ENCODE results near the gene LARP4B.

LARP4B gene

DNA sequence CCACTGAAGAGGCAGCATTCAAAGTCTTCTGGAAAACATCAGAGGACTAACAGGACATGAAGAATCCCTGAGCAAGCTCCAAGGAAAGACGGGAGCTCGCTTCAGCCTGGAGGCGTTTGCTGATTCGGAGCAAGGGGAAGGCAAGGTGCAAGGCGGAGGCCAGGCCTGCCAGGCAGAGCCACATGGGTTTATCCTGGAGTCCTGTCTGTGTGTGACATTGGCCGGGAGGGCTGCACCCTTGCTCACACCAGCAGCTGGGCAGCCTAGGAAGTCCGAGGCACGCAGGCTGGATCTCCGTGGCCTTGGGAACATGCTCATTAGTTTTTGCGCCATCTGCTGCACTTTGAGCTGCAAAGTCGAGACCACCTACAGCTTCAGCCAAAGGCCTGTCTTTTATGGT, 22.3 kb upstream of the LARP4B start:
- POLR2A ChIA-PET, result no interaction called here
- CTCF ChIA-PET, result interaction anchor here (1.0 kb wide), 1 partner anchor 14 kb away, joined by 3 read pairs; no protein-coding TSS in a partner anchor

GRCh38 chr10:949446-949845, 17.9 kb upstream of the LARP4B start:
- ChIA-PET CTCF (no interaction called here), POLR2A (no interaction called here)
- no peak for DNase-seq (ENCODE audit: extremely low spot score)
- TF ChIP-seq CTCF (IDR thresholded peaks at IDR 0.05; ENCODE audit: control extremely low read depth, extremely low read depth, low read depth, missing control alignments), result no peak

More for the DNA sequence above, 22.3 kb upstream of the LARP4B start:
- DNase-seq (ENCODE audit: extremely low spot score), result no peak
- TF ChIP-seq CTCF (IDR thresholded peaks at IDR 0.05; ENCODE audit: control extremely low read depth, extremely low read depth, low read depth, missing control alignments), result no peak

DNA sequence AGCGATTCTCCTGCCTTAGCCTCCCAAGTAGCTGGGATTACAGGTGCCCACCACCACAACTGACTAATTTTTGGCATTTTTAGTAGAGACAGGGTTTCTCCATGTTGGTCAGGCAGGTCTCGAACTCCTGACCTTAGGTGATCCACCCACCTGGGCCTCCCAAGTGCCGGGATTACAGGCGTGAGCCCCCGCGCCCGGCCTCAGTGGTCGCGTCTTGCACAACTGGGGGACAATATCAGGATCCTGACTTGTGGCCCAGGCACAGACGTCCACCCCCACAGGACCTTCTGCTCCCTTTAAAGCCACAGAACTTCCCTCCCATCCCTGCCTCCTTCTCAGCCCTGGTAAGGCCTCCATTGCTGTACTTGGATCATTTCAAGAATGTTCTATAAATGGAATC, 16.8 kb upstream of the LARP4B start:
- no peak for DNase-seq (ENCODE audit: extremely low spot score)
- ChIA-PET CTCF (no interaction called here), POLR2A (no interaction called here)
- TF ChIP-seq CTCF (IDR thresholded peaks at IDR 0.05; ENCODE audit: control extremely low read depth, extremely low read depth, low read depth, missing control alignments), result no peak

GRCh38 chr10:947881-948280, 16.4 kb upstream of the LARP4B start:
- ChIA-PET CTCF (no interaction called here), POLR2A (no interaction called here)
- TF ChIP-seq CTCF (IDR thresholded peaks at IDR 0.05; ENCODE audit: control extremely low read depth, extremely low read depth, low read depth, missing control alignments), result no peak
- DNase-seq (ENCODE audit: extremely low spot score), result no peak

DNA sequence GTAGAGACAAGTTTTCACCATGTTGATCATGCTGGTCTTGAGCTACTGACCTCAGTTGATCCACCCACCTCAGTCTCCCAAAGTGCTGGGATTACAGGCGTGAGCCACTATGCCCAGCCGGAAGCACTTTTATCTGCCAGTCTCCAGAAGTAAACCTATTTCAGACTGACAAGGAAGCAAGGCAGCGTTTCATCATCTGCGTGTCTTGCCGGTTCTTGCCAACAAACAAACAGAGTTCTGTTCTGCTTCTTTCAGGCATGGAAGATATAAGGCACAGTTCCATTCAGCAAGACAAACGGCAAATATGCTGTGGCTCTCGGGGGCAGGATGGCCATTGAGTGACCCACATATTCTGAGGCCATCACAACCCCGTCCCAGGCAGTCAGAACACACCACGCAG, 15.5 kb upstream of the LARP4B start:
- no peak for DNase-seq (ENCODE audit: extremely low spot score)
- CTCF ChIA-PET, result no interaction called here
- no peak for TF ChIP-seq CTCF (IDR thresholded peaks at IDR 0.05; ENCODE audit: control extremely low read depth, extremely low read depth, low read depth, missing control alignments)
- POLR2A ChIA-PET, result no interaction called here

- DNase-seq (ENCODE audit: extremely low spot score), result no peak
- ChIA-PET POLR2A (no interaction called here), CTCF (interaction anchor here (1.4 kb wide), 1 partner anchor 23 kb away, joined by 3 read pairs; no protein-coding TSS in a partner anchor)
- no peak for TF ChIP-seq CTCF (IDR thresholded peaks at IDR 0.05; ENCODE audit: control extremely low read depth, extremely low read depth, low read depth, missing control alignments)
Observed at GRCh38 chr10:945778-946177, 14.3 kb upstream of the LARP4B start.
